SK-N-SH (cell line): ENCODE measurements around the gene COL23A1. TPM values are rescaled to one million over a fixed set of nuclear protein-coding genes. Genes with fewer than 3 reads are reported as not detected.

Source experiments
- CTCF ChIA-PET: fragments of 300-600, 350-600 bp; formaldehyde crosslinking; extraction: SDS; loops from one replicate; lab custom pipeline; 2021; lab: Yijun Ruan, JAX
- POLR2A ChIA-PET: fragments of 350-600 bp; sonication (Branson Sonifier 250); formaldehyde crosslinking; extraction: SDS; loops from one replicate; lab custom pipeline; 2020; ENCODE audit warnings: antibody characterized with exemption, inconsistent platforms; lab: Yijun Ruan, JAX
- DNase-seq: peaks from one replicate; pipeline ENCODE4 v3.0.0; 2012
- H2AFZ ChIP-seq: fragments of 200-600 bp; sonication (generic); 2 replicates; pipeline ENCODE4 v1.8.1; 2016; ENCODE audit warnings: antibody characterized with exemption, mild to moderate bottlenecking, low read depth
- H3F3A ChIP-seq: fragments of 200-600 bp; sonication (generic); replicated peaks from 2 replicates; pipeline ENCODE3; 2016; ENCODE audit warnings: antibody characterized with exemption, mild to moderate bottlenecking; ENCODE audit not compliant: insufficient read depth
- H3K27ac ChIP-seq, 2 experiments: fragments of 200-500 bp in 1 of 2; fragments of 200-600 bp in 1 of 2; sonication (Bioruptor generic) in 1 of 2; sonication (generic), shearing (Covaris generic) in 1 of 2; 2 replicates each; pipeline versions ENCODE4 v1.5.1 to v1.6.1; 2014 to 2016; ENCODE audit warnings: low read depth in 2 of 2, inconsistent platforms in 1 of 2, low read length in 1 of 2, mild to moderate bottlenecking in 1 of 2, mixed read lengths in 1 of 2
- H3K27me3 ChIP-seq: fragments of 200-600 bp; sonication (generic), shearing (Covaris generic); 2 replicates; pipeline ENCODE4 v1.6.1; 2016; ENCODE audit warnings: mixed run types; ENCODE audit not compliant: insufficient read depth
- H3K36me3 ChIP-seq, 2 experiments: fragments of 200-500 bp in 1 of 2; fragments of 200-600 bp in 1 of 2; sonication (Bioruptor generic) in 1 of 2; sonication (generic) in 1 of 2; replicated peaks in 1 of 2; 2 replicates each; pipeline versions ENCODE3 to v1.5.1; 2014 to 2016; ENCODE audit warnings: low read length in 1 of 2, mild to moderate bottlenecking in 1 of 2; ENCODE audit not compliant: insufficient read depth in 2 of 2, control insufficient read depth in 1 of 2
- H3K4me1 ChIP-seq, 2 experiments: fragments of 200-500 bp in 1 of 2; fragments of 200-600 bp in 1 of 2; sonication (Bioruptor generic) in 1 of 2; sonication (generic), shearing (Covaris generic) in 1 of 2; 2 replicates each; pipeline versions ENCODE4 v1.5.1 to v1.6.1; 2014 to 2016; ENCODE audit warnings: low read depth in 1 of 2, low read length in 1 of 2, mixed run types in 1 of 2; ENCODE audit not compliant: insufficient read depth in 2 of 2, control insufficient read depth in 1 of 2
- H3K4me2 ChIP-seq: fragments of 200-600 bp; sonication (generic), shearing (Covaris generic); 2 replicates; pipeline ENCODE4 v1.6.1; 2017; ENCODE audit warnings: mixed run types
- H3K4me3 ChIP-seq, 2 experiments: fragments of 200-500 bp in 1 of 2; fragments of 200-600 bp in 1 of 2; sonication (Bioruptor generic) in 1 of 2; sonication (generic), shearing (Covaris generic) in 1 of 2; 2 replicates each; pipeline versions ENCODE4 v1.5.1 to v1.8.1; 2014 to 2016; ENCODE audit warnings: low read depth in 2 of 2, inconsistent platforms in 1 of 2, low read length in 1 of 2, mild to moderate bottlenecking in 1 of 2, mixed read lengths in 1 of 2, moderate library complexity in 1 of 2
- H3K79me2 ChIP-seq: fragments of 200-600 bp; sonication (generic); 2 replicates; pipeline ENCODE4 v1.8.1; 2017; ENCODE audit warnings: mild to moderate bottlenecking; ENCODE audit not compliant: insufficient read depth
- H3K9ac ChIP-seq: fragments of 200-600 bp; sonication (generic); 2 replicates; pipeline ENCODE4 v1.6.1; 2017; ENCODE audit warnings: mixed run types
- H3K9me2 ChIP-seq: fragments of 200-600 bp; sonication (generic); 2 replicates; pipeline ENCODE4 v1.6.1; 2017; ENCODE audit warnings: mixed run types
- H3K9me3 ChIP-seq: fragments of 200-600 bp; sonication (generic); 2 replicates; pipeline ENCODE4 v1.6.1; 2017; ENCODE audit warnings: mixed run types, mild to moderate bottlenecking, moderate library complexity
- H4K20me1 ChIP-seq: fragments of 200-600 bp; sonication (generic); 2 replicates; pipeline ENCODE4 v1.6.1; 2017; ENCODE audit warnings: mild to moderate bottlenecking, mixed run types; ENCODE audit not compliant: insufficient read depth
- CHD2 ChIP-seq: fragments of 150-350 bp; IDR thresholded peaks from 2 replicates; pipeline ENCODE4 v1.6.1; 2018; ENCODE audit warnings: low read length; ENCODE audit not compliant: partially characterized antibody
- ELF1 ChIP-seq: IDR thresholded peaks from 2 replicates; pipeline ENCODE4 v1.4.0; 2012
- EP300 ChIP-seq, 2 experiments: IDR thresholded peaks; 2 replicates each; pipeline versions ENCODE4 v1.4.0 to v1.6.1; 2012; ENCODE audit warnings: borderline replicate concordance in 1 of 2, low read depth in 1 of 2, low read length in 1 of 2
- FOSL2 ChIP-seq: IDR thresholded peaks from 2 replicates; pipeline ENCODE4 v1.4.0; 2012; ENCODE audit warnings: low read depth, mild to moderate bottlenecking, moderate library complexity, borderline replicate concordance
- GABPA ChIP-seq: IDR thresholded peaks from 2 replicates; pipeline ENCODE4 v1.4.0; 2012; ENCODE audit warnings: low read depth, mild to moderate bottlenecking
- GATA2 ChIP-seq: sonication (generic); formaldehyde crosslinking; IDR thresholded peaks from 2 replicates; pipeline ENCODE4 v1.5.0; 2020; ENCODE audit warnings: mild to moderate bottlenecking, missing genetic modification reagents
- IRF3 ChIP-seq: fragments of 150-350 bp; IDR thresholded peaks from 2 replicates; pipeline ENCODE4 v1.6.1; 2016; ENCODE audit warnings: mild to moderate bottlenecking, low read depth, low read length
- JUND ChIP-seq: IDR thresholded peaks from 2 replicates; pipeline ENCODE4 v1.4.0; 2012
- MEF2A ChIP-seq: IDR thresholded peaks from 2 replicates; pipeline ENCODE4 v1.4.0; 2012; ENCODE audit warnings: low read depth, borderline replicate concordance
- MXI1 ChIP-seq: IDR thresholded peaks from 2 replicates; pipeline ENCODE4 v1.6.1; 2012; ENCODE audit warnings: mild to moderate bottlenecking, low read depth, low read length, improper control_type of control experiment
- NFIC ChIP-seq: IDR thresholded peaks from 2 replicates; pipeline ENCODE4 v1.4.0; 2012; ENCODE audit warnings: borderline replicate concordance
- NRF1 ChIP-seq: IDR thresholded peaks from 2 replicates; pipeline ENCODE4 v1.6.1; 2012; ENCODE audit warnings: low read depth, mild to moderate bottlenecking, low read length
- POLR2AphosphoS5 ChIP-seq: IDR thresholded peaks from 2 replicates; pipeline ENCODE4 v1.6.1; 2012; ENCODE audit warnings: low read depth, low read length
- RAD21 ChIP-seq: IDR thresholded peaks from 2 replicates; pipeline ENCODE4 v1.6.1; 2012; ENCODE audit warnings: mild to moderate bottlenecking, low read length
- RCOR1 ChIP-seq: fragments of 150-350 bp; IDR thresholded peaks from 2 replicates; pipeline ENCODE4 v1.6.1; 2017; ENCODE audit warnings: antibody characterized with exemption, low read length
- RFX5 ChIP-seq: IDR thresholded peaks from 2 replicates; pipeline ENCODE4 v1.6.1; 2012; ENCODE audit warnings: mild to moderate bottlenecking, improper control_type of control experiment, low read length
- YY1 ChIP-seq: IDR thresholded peaks from 2 replicates; pipeline ENCODE4 v1.4.0; 2012; ENCODE audit warnings: low read depth, mild to moderate bottlenecking
- WGBS: methylation state at CpG from one replicate; pipeline ENCODE4 v1.1.6; 2017; ENCODE audit warnings: low lambda C conversion rate; 5-methylcytosine and 5-hydroxymethylcytosine counted together
- polyA plus RNA-seq, 3 experiments: library from polyadenylated mRNA; depleted of rRNA; stranded (reverse); fragments of >200 nt; gene quantifications; 2 replicates each; pipeline ENCODE4 v1.2.3, GENCODE V29; 2012
- TF ChIP-seq, protein P1 (sequence below): fragments of 200-600 bp; sonication (generic); IDR thresholded peaks from 2 replicates; pipeline ENCODE4 v1.6.1; 2017; ENCODE audit warnings: antibody characterized with exemption, mild to moderate bottlenecking, moderate library complexity
- TF ChIP-seq, protein P2 (sequence below): IDR thresholded peaks from 2 replicates; pipeline ENCODE4 v1.4.0; 2012; ENCODE audit warnings: low read depth, borderline replicate concordance

The COL23A1 gene
- polyA plus RNA-seq, 1 of the 3 experiments (the other 2 are of a cell fraction), result 0.10 TPM

GRCh38 chr5:178331491-178331996 is 258.6 kb downstream of the COL23A1 start:
- Histone ChIP-seq H3K9me2 (no peaks in the 10 kb centered on the region), H3K79me2 (no peaks in the 10 kb centered on the region)
- TF ChIP-seq CHD2 (peak; percentile 33), NRF1 (no peak), EP300 (IDR thresholded peaks at IDR 0.05; ENCODE audit: borderline replicate concordance in 1 of 2, low read depth in 1 of 2, low read length in 1 of 2) (peak in 1 of 2 experiments; percentile 58; a peak in 1 of 4 replicates), RAD21 (peak; percentile 5; the same call in 1 of the 2 replicates), RFX5 (no peak), FOSL2 (no peak), MXI1 (peak; percentile 87), POLR2AphosphoS5 (no peak), ELF1 (no peak), RCOR1 (peak; percentile 92)
- TF ChIP-seq, protein P1, sequence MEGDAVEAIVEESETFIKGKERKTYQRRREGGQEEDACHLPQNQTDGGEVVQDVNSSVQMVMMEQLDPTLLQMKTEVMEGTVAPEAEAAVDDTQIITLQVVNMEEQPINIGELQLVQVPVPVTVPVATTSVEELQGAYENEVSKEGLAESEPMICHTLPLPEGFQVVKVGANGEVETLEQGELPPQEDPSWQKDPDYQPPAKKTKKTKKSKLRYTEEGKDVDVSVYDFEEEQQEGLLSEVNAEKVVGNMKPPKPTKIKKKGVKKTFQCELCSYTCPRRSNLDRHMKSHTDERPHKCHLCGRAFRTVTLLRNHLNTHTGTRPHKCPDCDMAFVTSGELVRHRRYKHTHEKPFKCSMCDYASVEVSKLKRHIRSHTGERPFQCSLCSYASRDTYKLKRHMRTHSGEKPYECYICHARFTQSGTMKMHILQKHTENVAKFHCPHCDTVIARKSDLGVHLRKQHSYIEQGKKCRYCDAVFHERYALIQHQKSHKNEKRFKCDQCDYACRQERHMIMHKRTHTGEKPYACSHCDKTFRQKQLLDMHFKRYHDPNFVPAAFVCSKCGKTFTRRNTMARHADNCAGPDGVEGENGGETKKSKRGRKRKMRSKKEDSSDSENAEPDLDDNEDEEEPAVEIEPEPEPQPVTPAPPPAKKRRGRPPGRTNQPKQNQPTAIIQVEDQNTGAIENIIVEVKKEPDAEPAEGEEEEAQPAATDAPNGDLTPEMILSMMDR, result no peak
- TF ChIP-seq, all 33 proteins: peak for 5
- Histone ChIP-seq H3K27ac (peak overlapping the region in 1 of 2 experiments; percentile 92; a peak in 2 of 4 replicates), H3K4me1 (peaks cover 0 to 72% of the 10 kb centered on the region in 2 experiments; a peak in 1 of 4 replicates), H3K4me3 (no peak overlapping the region), H3F3A (no peaks in the 10 kb centered on the region), H3K9ac (no peak overlapping the region), H2AFZ (no peak overlapping the region), H3K27me3 (no peaks in the 10 kb centered on the region), H4K20me1 (no peaks in the 10 kb centered on the region), H3K36me3 (no peaks in the 10 kb centered on the region), H3K4me2 (no peak overlapping the region), H3K9me3 (no peaks in the 10 kb centered on the region)
- peak; percentile 79 for DNase-seq
- 35% methylated on average over 15 of the region's 15 CpGs for WGBS
- ChIA-PET CTCF (interaction anchor here (0.8 to 2.8 kb wide), 5 partner anchors 22 to 259 kb away, joined by 3 to 15 read pairs (median 7); partner anchors contain the start of gene COL23A1), POLR2A (interaction anchor here (0.6 to 1.1 kb wide), 4 partner anchors 16 to 1040 kb away, joined by 3 to 6 read pairs (median 4); no protein-coding TSS in a partner anchor)

GRCh38 chr5:178330791-178331404 is 259.3 kb downstream of the COL23A1 start:
- TF ChIP-seq GABPA, result no peak
- no peak for TF ChIP-seq GATA2 (CRISPR knock-in tag)
- no peak for TF ChIP-seq RAD21
- TF ChIP-seq IRF3, result no peak
- no peak for TF ChIP-seq JUND
- TF ChIP-seq NRF1, result no peak
- no peak for TF ChIP-seq YY1
- TF ChIP-seq NFIC, result no peak
- TF ChIP-seq RCOR1, result no peak
- TF ChIP-seq FOSL2, result no peak
- TF ChIP-seq, protein P2, sequence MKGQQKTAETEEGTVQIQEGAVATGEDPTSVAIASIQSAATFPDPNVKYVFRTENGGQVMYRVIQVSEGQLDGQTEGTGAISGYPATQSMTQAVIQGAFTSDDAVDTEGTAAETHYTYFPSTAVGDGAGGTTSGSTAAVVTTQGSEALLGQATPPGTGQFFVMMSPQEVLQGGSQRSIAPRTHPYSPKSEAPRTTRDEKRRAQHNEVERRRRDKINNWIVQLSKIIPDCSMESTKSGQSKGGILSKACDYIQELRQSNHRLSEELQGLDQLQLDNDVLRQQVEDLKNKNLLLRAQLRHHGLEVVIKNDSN, result no peak
- TF ChIP-seq MEF2A, result no peak
- no peak for TF ChIP-seq MXI1
- TF ChIP-seq, all 33 proteins: peak for 0
- Histone ChIP-seq H3K9me3 (no peaks in the 10 kb centered on the region), H3K27me3 (no peaks in the 10 kb centered on the region), H3K79me2 (no peaks in the 10 kb centered on the region), H3K27ac (peak overlapping the region in 1 of 2 experiments; percentile 92; a peak in 2 of 4 replicates), H3K4me1 (peaks cover 0 to 72% of the 10 kb centered on the region in 2 experiments; a peak in 1 of 4 replicates), H3K4me3 (no peak overlapping the region), H4K20me1 (no peaks in the 10 kb centered on the region), H3K36me3 (no peaks in the 10 kb centered on the region), H3K9ac (no peak overlapping the region), H3F3A (no peaks in the 10 kb centered on the region), H2AFZ (no peak overlapping the region), H3K4me2 (no peak overlapping the region), H3K9me2 (no peaks in the 10 kb centered on the region)
- POLR2A ChIA-PET, result interaction anchor here (0.6 to 1.1 kb wide), 3 partner anchors 17 to 55 kb away, joined by 3 to 6 read pairs (median 6); no protein-coding TSS in a partner anchor
- CTCF ChIA-PET, result interaction anchor here (0.7 to 2.8 kb wide), 6 partner anchors 8 to 260 kb away, joined by 3 to 15 read pairs (median 4); partner anchors contain the start of gene COL23A1
- no peak for DNase-seq
- WGBS, result 41% methylated on average over 7 of the region's 7 CpGs
